NCI-H1436 treated with DMSO at 0.1 percent for 48 hours (cell line): ENCODE data around the gene TMEM14A.

Source experiments
- DNase-seq: peaks from one replicate; lab custom pipeline; 2025; lab: John Stamatoyannopoulos, UW

The TMEM14A gene

DNA sequence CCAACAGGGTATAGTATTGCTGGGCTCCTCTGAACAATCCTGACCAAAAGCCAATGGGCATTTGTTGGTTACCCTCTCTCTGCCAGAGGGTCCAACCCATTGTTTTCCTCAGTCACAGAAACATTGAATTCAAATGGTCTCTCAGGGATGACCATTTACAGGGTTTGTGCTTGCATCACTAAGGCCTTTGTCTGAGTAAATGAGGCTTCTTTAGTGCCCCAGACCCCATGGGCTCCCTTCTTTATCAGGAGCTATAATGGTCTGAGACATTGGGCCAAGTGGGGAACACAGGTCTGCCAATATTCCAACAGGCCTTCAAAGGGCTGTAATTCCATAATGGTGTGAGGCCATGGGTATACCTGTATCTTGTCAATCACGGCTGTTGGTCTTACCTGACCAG is 65.2 kb downstream of the TMEM14A start:
- no peak for DNase-seq
